Measurements from ENCODE around the gene ABCG1.

ABCG1 gene

DNA sequence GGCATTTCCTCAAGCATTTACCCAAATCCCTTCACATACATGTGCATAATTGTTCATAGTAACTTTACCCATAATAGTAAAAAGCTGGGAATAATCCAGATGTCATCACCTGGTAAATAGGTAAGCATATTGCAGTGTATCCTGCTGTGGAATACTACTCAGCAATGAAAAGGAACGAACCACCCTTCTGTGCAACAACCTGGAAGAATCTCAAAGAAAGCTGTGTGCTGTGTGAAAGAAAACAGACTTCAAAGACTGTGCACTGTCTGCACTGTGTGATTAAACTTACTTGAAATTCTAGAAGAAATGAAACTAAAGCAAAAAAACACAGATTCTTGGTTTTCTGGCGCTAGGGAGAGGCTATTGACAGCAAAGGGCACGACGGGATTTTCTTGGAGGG lies 118.3 kb downstream of the ABCG1 start:
- no peak for DNase-seq

- DNase-seq: no peak
Measured at GRCh38 chr21:42337830-42338728, 119.1 kb downstream of the ABCG1 start.

GRCh38 chr21:42338729-42339715 lies 120.1 kb downstream of the ABCG1 start:
- no peak for DNase-seq

DNA sequence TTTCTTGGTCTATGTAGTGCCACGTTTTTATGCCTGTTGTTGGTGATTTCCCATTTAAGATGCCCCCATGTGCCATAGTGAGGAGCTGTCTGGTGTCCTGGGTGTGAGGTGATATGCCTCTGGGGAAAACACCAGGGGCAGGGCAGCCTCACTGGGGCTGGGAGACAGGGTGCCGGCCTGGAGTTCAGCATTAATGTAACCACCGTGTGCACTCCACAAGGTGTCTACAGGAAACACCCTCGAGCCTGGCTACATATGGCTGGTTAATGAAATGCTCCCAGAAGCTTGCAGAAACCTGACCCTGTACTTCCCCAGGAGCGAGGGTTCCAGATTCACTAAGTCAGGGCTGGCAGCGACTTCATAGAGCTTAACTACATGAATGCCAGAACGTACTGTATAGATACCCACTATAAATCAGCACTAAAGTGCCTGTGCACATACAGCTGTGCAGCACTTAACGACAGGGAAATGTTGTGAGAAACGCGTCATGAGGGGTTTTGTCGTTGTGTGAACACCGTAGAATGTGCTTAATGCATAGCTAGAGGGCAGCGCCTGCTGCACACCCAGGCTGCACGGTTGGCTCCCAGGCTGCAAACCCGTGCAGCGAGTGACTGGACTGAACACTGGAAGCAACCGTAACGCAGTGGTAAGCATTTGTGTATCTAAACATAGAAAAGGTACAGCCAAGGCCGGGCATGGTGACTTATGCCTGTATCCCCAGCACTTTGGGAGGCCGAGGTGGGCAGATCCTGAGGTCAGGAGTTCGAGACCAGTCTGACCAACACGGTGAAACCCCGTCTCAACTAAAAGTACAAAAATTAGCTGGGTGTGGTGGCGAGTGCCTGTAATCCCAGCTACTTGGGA lies 121.5 kb downstream of the ABCG1 start:
- DNase-seq: no peak

GRCh38 chr21:42341776-42342542 lies 123.0 kb downstream of the ABCG1 start:
- no peak for DNase-seq

DNA sequence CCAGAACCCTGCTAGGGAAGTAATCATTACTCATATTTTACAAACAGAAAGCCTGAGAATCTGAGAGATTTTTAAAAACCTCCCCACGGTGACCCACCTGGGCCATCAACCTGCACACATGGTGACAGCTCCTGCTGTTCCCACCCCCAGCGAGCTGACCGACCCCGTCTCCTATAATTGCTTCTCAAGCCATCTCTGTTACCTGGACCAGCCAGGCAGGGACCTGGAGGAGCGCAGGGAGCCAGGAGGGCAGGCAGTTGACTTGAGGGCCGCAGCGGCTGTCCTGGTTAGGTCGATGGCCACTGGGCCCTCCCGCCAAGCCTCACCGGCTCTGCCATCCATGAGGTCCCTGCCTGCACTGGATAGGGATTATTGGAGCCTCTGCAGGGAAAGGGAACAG lies 124.2 kb downstream of the ABCG1 start:
- no peak for DNase-seq

- no peak for DNase-seq
Measured at GRCh38 chr21:42343556-42343955, 124.6 kb downstream of the ABCG1 start.

- no peak for DNase-seq
Measured at GRCh38 chr21:42343963-42344510, 125.1 kb downstream of the ABCG1 start.

- DNase-seq: no peak
Measured at GRCh38 chr21:42344631-42345030, 125.7 kb downstream of the ABCG1 start.

- DNase-seq: no peak
Measured at GRCh38 chr21:42346441-42346840, 127.5 kb downstream of the ABCG1 start.
